ENCODE data around the gene TTC24. TPM values are rescaled to one million over a fixed set of nuclear protein-coding genes. Genes with fewer than 3 reads are reported as not detected.
A peak's percentile ranks its signal among the peaks of the same experiment; 100 is the strongest.

TTC24 gene
- total and polyA plus RNA-seq, 3 experiments from 2014 or later = 2.3 to 7.4 (median 7.3) TPM

- Histone ChIP-seq H3K27ac (ENCODE audit: low read depth, low read length) (no peak overlapping the region), H3K4me3 (ENCODE audit: low read length) (no peak overlapping the region), H3K9me3 (ENCODE audit: low read length) (no peaks in the 10 kb centered on the region), H3K27me3 (ENCODE audit: insufficient read depth, low read length, poor library complexity, severe bottlenecking) (no peaks in the 10 kb centered on the region), H3K36me3 (ENCODE audit: insufficient read depth, low read length) (peaks cover 24% of the 10 kb centered on the region), H3K4me1 (ENCODE audit: insufficient read depth, low read length) (peaks cover 29% of the 10 kb centered on the region)
- H3K27ac Mint-ChIP-seq = peak overlapping the region in 4 of 8 donors; percentile 0 to 88 (median 40)
- no peaks in the 10 kb centered on the region for H3K27me3 Mint-ChIP-seq
- peaks cover 31 to 36% (median 35%) of the 10 kb centered on the region in 3 donors for H3K4me1 Mint-ChIP-seq
- no peaks in the 10 kb centered on the region for H3K9me3 Mint-ChIP-seq
- ChIA-PET CTCF (interaction anchor here (1.4 to 3.5 kb wide), 2 partner anchors 12 to 139 kb away, joined by 3 to 13 read pairs; no protein-coding TSS in a partner anchor), POLR2A (no interaction called here)
- DNase-seq = no peak
- H3K36me3 Mint-ChIP-seq = peaks cover 0 to 65% (median 7%) of the 10 kb centered on the region in 3 donors
- H3K4me3 Mint-ChIP-seq = no peak overlapping the region
These were observed 16.9 kb downstream of the TTC24 start for GRCh38 chr1:156596426-156596825.

- no peaks in the 10 kb centered on the region for H3K9me3 Mint-ChIP-seq
- ChIA-PET CTCF (interaction anchor here (2.1 kb wide), 2 partner anchors 10 to 152 kb away, joined by 5 to 6 read pairs; no protein-coding TSS in a partner anchor), POLR2A (no interaction called here)
- Histone ChIP-seq H3K9me3 (ENCODE audit: low read length) (no peaks in the 10 kb centered on the region), H3K4me1 (ENCODE audit: insufficient read depth, low read length) (peaks cover 32% of the 10 kb centered on the region), H3K27me3 (ENCODE audit: insufficient read depth, low read length, poor library complexity, severe bottlenecking) (no peaks in the 10 kb centered on the region), H3K4me3 (ENCODE audit: low read length) (no peak overlapping the region), H3K27ac (ENCODE audit: low read depth, low read length) (no peak overlapping the region), H3K36me3 (ENCODE audit: insufficient read depth, low read length) (peaks cover 24% of the 10 kb centered on the region)
- peaks cover 36 to 40% (median 40%) of the 10 kb centered on the region in 3 donors for H3K4me1 Mint-ChIP-seq
- peaks cover 0 to 65% (median 7%) of the 10 kb centered on the region in 3 donors for H3K36me3 Mint-ChIP-seq
- peak overlapping the region in 1 of 7 donors; percentile 28 for H3K4me3 Mint-ChIP-seq
- H3K27me3 Mint-ChIP-seq = no peaks in the 10 kb centered on the region
- peak overlapping the region in 5 of 8 donors; percentile 2 to 52 (median 27) for H3K27ac Mint-ChIP-seq
- DNase-seq = no peak
These were observed 18.6 kb downstream of the TTC24 start for GRCh38 chr1:156598125-156598524.

- Mint-ChIP-seq H3K4me1 (peaks cover 36 to 40% (median 40%) of the 10 kb centered on the region in 3 donors), H3K4me3 (peak overlapping the region in 2 of 7 donors; percentile 27 to 28), H3K36me3 (peaks cover 0 to 61% (median 7%) of the 10 kb centered on the region in 3 donors), H3K27ac (peak overlapping the region in 6 of 8 donors; percentile 2 to 99 (median 30)), H3K9me3 (no peaks in the 10 kb centered on the region), H3K27me3 (no peaks in the 10 kb centered on the region)
- Histone ChIP-seq H3K4me3 (ENCODE audit: low read length) (no peak overlapping the region), H3K4me1 (ENCODE audit: insufficient read depth, low read length) (peaks cover 32% of the 10 kb centered on the region), H3K9me3 (ENCODE audit: low read length) (no peaks in the 10 kb centered on the region), H3K36me3 (ENCODE audit: insufficient read depth, low read length) (peaks cover 24% of the 10 kb centered on the region), H3K27ac (ENCODE audit: low read depth, low read length) (no peak overlapping the region), H3K27me3 (ENCODE audit: insufficient read depth, low read length, poor library complexity, severe bottlenecking) (no peaks in the 10 kb centered on the region)
- ChIA-PET POLR2A (interaction anchor here (0.8 kb wide), 1 partner anchor 98 kb away, joined by 5 read pairs; no protein-coding TSS in a partner anchor), CTCF (interaction anchor here (2.1 kb wide), 2 partner anchors 10 to 153 kb away, joined by 5 to 6 read pairs; no protein-coding TSS in a partner anchor)
- no peak for DNase-seq
These were observed 19.4 kb downstream of the TTC24 start for GRCh38 chr1:156598731-156599432.

GRCh38 chr1:156599811-156600210 lies 20.3 kb downstream of the TTC24 start:
- no peak for DNase-seq
- Histone ChIP-seq H3K36me3 (ENCODE audit: insufficient read depth, low read length) (peaks cover 24% of the 10 kb centered on the region), H3K9me3 (ENCODE audit: low read length) (no peaks in the 10 kb centered on the region), H3K27me3 (ENCODE audit: insufficient read depth, low read length, poor library complexity, severe bottlenecking) (no peaks in the 10 kb centered on the region), H3K4me3 (ENCODE audit: low read length) (no peak overlapping the region), H3K27ac (ENCODE audit: low read depth, low read length) (no peak overlapping the region), H3K4me1 (ENCODE audit: insufficient read depth, low read length) (peaks cover 32% of the 10 kb centered on the region)
- no peaks in the 10 kb centered on the region for H3K9me3 Mint-ChIP-seq
- H3K27me3 Mint-ChIP-seq = no peaks in the 10 kb centered on the region
- ChIA-PET POLR2A (interaction anchor here (1.2 to 1.5 kb wide), 2 partner anchors 9 to 99 kb away, joined by 3 to 5 read pairs; partner anchors contain the start of genes MEF2D and NAXE), CTCF (interaction anchor here (1.3 to 2.2 kb wide), 3 partner anchors 14 to 154 kb away, joined by 4 to 11 read pairs (median 5); no protein-coding TSS in a partner anchor)
- peak overlapping the region in 6 of 8 donors; percentile 64 to 100 (median 98) for H3K27ac Mint-ChIP-seq
- peaks cover 0 to 53% (median 7%) of the 10 kb centered on the region in 3 donors for H3K36me3 Mint-ChIP-seq
- H3K4me3 Mint-ChIP-seq = peak overlapping the region in 6 of 7 donors; percentile 84 to 100 (median 96)
- peaks cover 36 to 40% (median 39%) of the 10 kb centered on the region in 3 donors for H3K4me1 Mint-ChIP-seq

- no peak for DNase-seq
- H3K36me3 Mint-ChIP-seq = peaks cover 0 to 44% (median 1%) of the 10 kb centered on the region in 3 donors
- Histone ChIP-seq H3K27ac (ENCODE audit: low read depth, low read length) (peak overlapping the region; percentile 68), H3K4me1 (ENCODE audit: insufficient read depth, low read length) (peaks cover 32% of the 10 kb centered on the region), H3K9me3 (ENCODE audit: low read length) (no peaks in the 10 kb centered on the region), H3K4me3 (ENCODE audit: low read length) (peak overlapping the region; percentile 97), H3K36me3 (ENCODE audit: insufficient read depth, low read length) (peaks cover 24% of the 10 kb centered on the region), H3K27me3 (ENCODE audit: insufficient read depth, low read length, poor library complexity, severe bottlenecking) (no peaks in the 10 kb centered on the region)
- no peaks in the 10 kb centered on the region for H3K9me3 Mint-ChIP-seq
- H3K27me3 Mint-ChIP-seq = no peaks in the 10 kb centered on the region
- ChIA-PET POLR2A (interaction anchor here (1.0 to 1.5 kb wide), 4 partner anchors 10 to 143 kb away, joined by 3 to 5 read pairs (median 4); partner anchors contain the start of genes MEF2D and NAXE), CTCF (interaction anchor here (1.2 to 2.5 kb wide), 4 partner anchors 10 to 215 kb away, joined by 4 to 11 read pairs (median 6); partner anchors contain the start of gene NAXE)
- peaks cover 34 to 36% (median 35%) of the 10 kb centered on the region in 3 donors for H3K4me1 Mint-ChIP-seq
- H3K27ac Mint-ChIP-seq = peak overlapping the region; percentile 72 to 100 (median 98)
- peak overlapping the region; percentile 84 to 100 (median 95) for H3K4me3 Mint-ChIP-seq
These were observed 21.2 kb downstream of the TTC24 start for GRCh38 chr1:156600733-156601121.

- no peaks in the 10 kb centered on the region for H3K27me3 ChIP-seq (ENCODE audit: insufficient read depth, low read length, poor library complexity, severe bottlenecking)
- H3K27ac Mint-ChIP-seq = peak within 1 kb of the TSS; percentile 72 to 100 (median 98)
- no peaks in the 10 kb centered on the region for H3K9me3 Mint-ChIP-seq
- H3K36me3 Mint-ChIP-seq = peaks cover 0 to 38% (median 1%) of the 10 kb centered on the region in 3 donors
- POLR2A ChIA-PET = interaction anchor here (1.0 to 1.5 kb wide), 7 partner anchors 10 to 144 kb away, joined by 3 to 7 read pairs (median 4); partner anchors contain the start of genes MEF2D and NAXE
- H3K4me3 ChIP-seq (ENCODE audit: low read length) = peak within 1 kb of the TSS; percentile 97
- peak; percentile 58 to 81 (median 70) for DNase-seq
- CTCF ChIA-PET = interaction anchor here (0.9 to 2.5 kb wide), 6 partner anchors 10 to 215 kb away, joined by 4 to 11 read pairs (median 6); partner anchors contain the start of genes MEF2D and NAXE
- no peaks in the 10 kb centered on the region for H3K27me3 Mint-ChIP-seq
- H3K36me3 ChIP-seq (ENCODE audit: insufficient read depth, low read length) = peaks cover 24% of the 10 kb centered on the region
- H3K27ac ChIP-seq (ENCODE audit: low read depth, low read length) = peak within 1 kb of the TSS; percentile 68
- H3K4me1 ChIP-seq (ENCODE audit: insufficient read depth, low read length) = peaks cover 32% of the 10 kb centered on the region
- peak within 1 kb of the TSS; percentile 84 to 100 (median 95) for H3K4me3 Mint-ChIP-seq
- no peaks in the 10 kb centered on the region for H3K9me3 ChIP-seq (ENCODE audit: low read length)
- H3K4me1 Mint-ChIP-seq = peaks cover 34 to 36% (median 35%) of the 10 kb centered on the region in 3 donors
These were observed 21.8 kb downstream of the TTC24 start, which contains the start of gene GPATCH4 for GRCh38 chr1:156601122-156601830. Gene GPATCH4, minus strand, starts transcription at chr1:156601479.

GRCh38 chr1:156601892-156602291 lies 22.4 kb downstream of the TTC24 start:
- no peaks in the 10 kb centered on the region for H3K9me3 ChIP-seq (ENCODE audit: low read length)
- peak overlapping the region; percentile 97 for H3K4me3 ChIP-seq (ENCODE audit: low read length)
- peak overlapping the region; percentile 84 to 100 (median 95) for H3K4me3 Mint-ChIP-seq

More at GRCh38 chr1:156601892-156602291, 22.4 kb downstream of the TTC24 start:
- CTCF ChIA-PET = interaction anchor here (0.9 to 2.5 kb wide), 6 partner anchors 9 to 216 kb away, joined by 3 to 11 read pairs (median 5); partner anchors contain the start of gene MEF2D
- H3K27me3 Mint-ChIP-seq = no peaks in the 10 kb centered on the region
- H3K4me1 Mint-ChIP-seq = peaks cover 34 to 36% (median 35%) of the 10 kb centered on the region in 3 donors
- Histone ChIP-seq H3K4me1 (ENCODE audit: insufficient read depth, low read length) (peaks cover 32% of the 10 kb centered on the region), H3K36me3 (ENCODE audit: insufficient read depth, low read length) (peaks cover 21% of the 10 kb centered on the region), H3K27ac (ENCODE audit: low read depth, low read length) (peak overlapping the region; percentile 68), H3K27me3 (ENCODE audit: insufficient read depth, low read length, poor library complexity, severe bottlenecking) (no peaks in the 10 kb centered on the region)
- H3K36me3 Mint-ChIP-seq = peaks cover 0 to 32% (median 2%) of the 10 kb centered on the region in 3 donors
- POLR2A ChIA-PET = interaction anchor here (1.0 to 1.3 kb wide), 4 partner anchors 10 to 145 kb away, joined by 3 to 7 read pairs (median 4); partner anchors contain the start of genes MEF2D and NAXE
- H3K27ac Mint-ChIP-seq = peak overlapping the region; percentile 72 to 100 (median 96)
- DNase-seq = no peak
- no peaks in the 10 kb centered on the region for H3K9me3 Mint-ChIP-seq

Measured in CD8-positive, alpha-beta memory T cell (primary cell).